IMR-90 (cell line): ENCODE results near the gene SLIT3. TPM values are rescaled to one million over a fixed set of nuclear protein-coding genes. Genes with fewer than 3 reads are reported as not detected.

Source experiments
- ATAC-seq: fragments of 200-7000 bp; cut with Tn5 transposase; 2 replicates; pipeline ENCODE4 v1.9.1; 2020; ENCODE audit warnings: low read depth, mild to moderate bottlenecking, moderate library complexity
- BruUV-seq: library from RNA; stranded (reverse); fragments of 400-500 nt; replicated peaks from 2 replicates; lab custom pipeline; 2021; lab: Mats Ljungman, UMichigan
- CTCF ChIA-PET: fragments of 300-600 bp; formaldehyde crosslinking; extraction: SDS; loops from one replicate; lab custom pipeline; 2021; ENCODE audit warnings: antibody characterized with exemption; lab: Yijun Ruan, JAX
- POLR2A ChIA-PET: fragments of 300-600 bp; sonication (Branson Sonifier 250); formaldehyde crosslinking; loops from one replicate; lab custom pipeline; 2022; ENCODE audit warnings: antibody characterized with exemption; ENCODE audit not compliant: unreplicated experiment; lab: Charles Lee
- DNase-seq: peaks from one replicate; pipeline ENCODE4 v3.0.0; 2013
- H2AFZ ChIP-seq: replicated peaks from 2 replicates; pipeline ENCODE3; 2013; ENCODE audit warnings: low read length, mild to moderate bottlenecking; ENCODE audit not compliant: poor library complexity
- H2AK5ac ChIP-seq: 2 replicates; pipeline ENCODE4 v1.6.1; 2013; ENCODE audit warnings: low read depth, low read length, inconsistent platforms
- H2AK9ac ChIP-seq: replicated peaks from 2 replicates; pipeline ENCODE3; 2013; ENCODE audit warnings: mild to moderate bottlenecking, low read depth, low read length, moderate library complexity; ENCODE audit not compliant: poor library complexity
- H2BK120ac ChIP-seq: 2 replicates; pipeline ENCODE4 v1.6.1; 2013; ENCODE audit warnings: low read depth, low read length, inconsistent platforms
- H2BK15ac ChIP-seq: 3 replicates; pipeline ENCODE4 v1.6.1; 2013; ENCODE audit warnings: low read depth, low read length, inconsistent platforms
- H2BK20ac ChIP-seq: 2 replicates; pipeline ENCODE4 v1.6.1; 2013; ENCODE audit warnings: low read depth, mild to moderate bottlenecking, inconsistent platforms, low read length, moderate library complexity
- H2BK5ac ChIP-seq: 2 replicates; pipeline ENCODE4 v1.6.1; 2013; ENCODE audit warnings: mild to moderate bottlenecking, low read depth, low read length, inconsistent platforms; ENCODE audit not compliant: poor library complexity, severe bottlenecking
- H3K14ac ChIP-seq: replicated peaks from 2 replicates; pipeline ENCODE4 v1.6.1; 2013; ENCODE audit warnings: low read depth, low read length, inconsistent platforms
- H3K18ac ChIP-seq: 2 replicates; pipeline ENCODE4 v1.6.1; 2013; ENCODE audit warnings: low read depth, low read length, control low read depth
- H3K23ac ChIP-seq: 2 replicates; pipeline ENCODE4 v1.6.1; 2013; ENCODE audit warnings: low read depth, low read length, inconsistent platforms
- H3K27ac ChIP-seq: 2 replicates; pipeline ENCODE4 v1.5.1; 2013; ENCODE audit warnings: mild to moderate bottlenecking, control low read depth, low read length; ENCODE audit not compliant: insufficient read depth
- H3K27me3 ChIP-seq: 2 replicates; pipeline ENCODE4 v1.6.1; 2013; ENCODE audit warnings: low read length; ENCODE audit not compliant: control insufficient read depth, insufficient read depth
- H3K36me3 ChIP-seq: 2 replicates; pipeline ENCODE4 v1.6.1; 2013; ENCODE audit warnings: low read length, mixed read lengths; ENCODE audit not compliant: control insufficient read depth, insufficient read depth
- H3K4ac ChIP-seq: 2 replicates; pipeline ENCODE4 v1.6.1; 2013; ENCODE audit warnings: low read depth, low read length, inconsistent platforms
- H3K4me1 ChIP-seq: 2 replicates; pipeline ENCODE4 v1.6.1; 2013; ENCODE audit warnings: low read length, mixed read lengths; ENCODE audit not compliant: control insufficient read depth, insufficient read depth
- H3K4me2 ChIP-seq: 2 replicates; pipeline ENCODE4 v1.6.1; 2013; ENCODE audit warnings: low read depth, mild to moderate bottlenecking, control low read depth, low read length, moderate library complexity
- H3K4me3 ChIP-seq: 2 replicates; pipeline ENCODE4 v1.5.1; 2013; ENCODE audit warnings: low read depth, mild to moderate bottlenecking, control low read depth, low read length, moderate library complexity; ENCODE audit not compliant: insufficient read depth
- H3K56ac ChIP-seq: 2 replicates; pipeline ENCODE4 v1.6.1; 2013; ENCODE audit warnings: low read length, inconsistent platforms; ENCODE audit not compliant: insufficient read depth; ENCODE audit errors: extremely low read depth
- H3K79me1 ChIP-seq, 2 experiments: 2 replicates each; pipeline ENCODE4 v1.6.1; 2013; ENCODE audit warnings: low read length in 2 of 2, inconsistent platforms in 1 of 2, low read depth in 1 of 2
- H3K9ac ChIP-seq: 2 replicates; pipeline ENCODE4 v1.6.1; 2013; ENCODE audit warnings: low read depth, low read length, control low read depth
- H3K9me1 ChIP-seq: 2 replicates; pipeline ENCODE4 v1.6.1; 2013; ENCODE audit warnings: low read length, inconsistent platforms; ENCODE audit not compliant: insufficient read depth
- H3K9me3 ChIP-seq: 2 replicates; pipeline ENCODE4 v1.6.1; 2013; ENCODE audit warnings: low read length; ENCODE audit not compliant: control insufficient read depth, insufficient read depth
- H4K20me1 ChIP-seq: 2 replicates; pipeline ENCODE4 v1.6.1; 2013; ENCODE audit warnings: low read length, inconsistent platforms; ENCODE audit not compliant: insufficient read depth
- H4K5ac ChIP-seq: 2 replicates; pipeline ENCODE4 v1.6.1; 2013; ENCODE audit warnings: mild to moderate bottlenecking, low read depth, low read length, control low read depth
- H4K8ac ChIP-seq, 2 experiments: 2 replicates each; pipeline ENCODE4 v1.6.1; 2013; ENCODE audit warnings: low read depth in 2 of 2, low read length in 2 of 2, control low read depth in 1 of 2, inconsistent platforms in 1 of 2
- H4K91ac ChIP-seq: 2 replicates; pipeline ENCODE4 v1.6.1; 2013; ENCODE audit warnings: low read depth, low read length, inconsistent platforms; ENCODE audit not compliant: insufficient read depth
- NFE2L2 ChIP-seq: fragments of 150-350 bp; IDR thresholded peaks from 2 replicates; pipeline ENCODE4 v1.6.1; 2016; ENCODE audit warnings: low read depth, mild to moderate bottlenecking, low read length
- WGBS, 2 experiments: methylation state at CpG; one replicate each; pipeline versions ENCODE4 v1.1.5 to v1.1.7; 2013; ENCODE audit warnings: missing lambda C conversion rate in 2 of 2; ENCODE audit not compliant: insufficient read length in 1 of 2; ENCODE audit errors: extremely low coverage in 2 of 2; 5-methylcytosine and 5-hydroxymethylcytosine counted together
- dilution Hi-C: fragments of 300-500 bp; cut with HindIII; formaldehyde crosslinking; loops from one replicate; pipeline ENCODE4 v1.14.3; 2018; ENCODE audit warnings: low sequenced_read_pairs; ENCODE audit not compliant: unreplicated experiment
- in situ Hi-C: fragments of 300-500 bp; cut with MboI; formaldehyde crosslinking; loops from 3 replicates; pipeline ENCODE4 v1.14.3; 2019; ENCODE audit warnings: low sequenced_read_pairs, inconsistent platforms, mixed read lengths
- intact Hi-C: fragments of 100-400 bp; cut with micrococcal nuclease; formaldehyde crosslinking; loops from 2 replicates; pipeline ENCODE4 v1.10.0; 2022
- polyA plus RNA-seq, 3 experiments: library from polyadenylated mRNA; depleted of rRNA; stranded (reverse); fragments of >200 nt; gene quantifications; 2 replicates each; pipeline ENCODE4 v1.2.3, GENCODE V29; 2012; ENCODE audit warnings: low replicate concordance in 1 of 3
- total RNA-seq: library from RNA; depleted of rRNA; stranded (reverse); fragments of >200 nt; gene quantifications from 2 replicates; pipeline ENCODE4 v1.2.3, GENCODE V29; 2012

Gene SLIT3
- total and polyA plus RNA-seq, 2 of the 4 experiments (the other 2 are of a cell fraction), result 0.18 to 0.50 TPM

DNA sequence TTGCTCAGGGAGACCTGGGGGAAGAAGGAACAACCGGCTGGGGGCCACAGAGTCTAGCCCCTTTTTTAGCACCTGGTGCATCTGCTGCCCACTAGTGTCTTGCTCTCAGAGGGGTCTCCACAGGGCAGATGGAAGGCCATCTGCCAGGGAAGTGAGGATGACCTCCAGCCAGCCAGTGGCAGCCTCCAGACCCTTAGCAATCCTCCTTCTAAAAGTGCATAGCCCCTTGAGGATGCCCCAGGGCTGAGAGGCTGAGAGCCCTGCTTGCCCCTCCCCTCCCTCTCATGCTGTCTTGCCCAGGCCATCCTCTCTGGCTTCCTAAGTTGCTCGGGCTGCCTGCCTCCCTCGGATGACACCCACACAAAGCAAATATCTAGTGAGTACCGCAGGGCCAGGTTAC is 640.2 kb downstream of the SLIT3 start:
- Histone ChIP-seq H3K9me1 (no peaks in the 10 kb centered on the region), H3K36me3 (no peaks in the 10 kb centered on the region), H2BK20ac (no peak overlapping the region), H3K23ac (no peak overlapping the region), H3K4me3 (no peak overlapping the region), H3K27ac (no peak overlapping the region), H4K20me1 (no peaks in the 10 kb centered on the region), H3K9ac (no peak overlapping the region), H2AK9ac (no peak overlapping the region), H3K56ac (no peak overlapping the region), H3K14ac (no peak overlapping the region), H3K4me2 (no peak overlapping the region), H3K4me1 (no peaks in the 10 kb centered on the region), H4K5ac (no peak overlapping the region), H3K79me1 (no peaks in the 10 kb centered on the region), H3K4ac (no peak overlapping the region), H2AFZ (no peak overlapping the region), H2BK5ac (no peak overlapping the region), H2AK5ac (no peak overlapping the region), H3K27me3 (peaks cover 4% of the 10 kb centered on the region; the same call in 1 of the 2 replicates), H3K18ac (no peak overlapping the region), H2BK15ac (no peak overlapping the region), H3K9me3 (no peaks in the 10 kb centered on the region), H4K91ac (no peak overlapping the region), H4K8ac (no peak overlapping the region), H2BK120ac (no peak overlapping the region)
- TF ChIP-seq NFE2L2, result no peak
- ChIA-PET POLR2A (no interaction called here), CTCF (no interaction called here)
- in situ Hi-C loops (no loop called here), dilution Hi-C loops (no loop called here), intact Hi-C loops (no loop called here)
- no peak for DNase-seq
- BruUV-seq, result no TSS peak
- ATAC-seq, result no peak
- WGBS, 2 experiments, result 60% methylated on average over 1 of the region's 4 CpGs; no CpG with 5 or more reads in 1 of the 2 experiments
